Stimulated activated CD8-positive, alpha-beta memory T cell treated with anti-CD3 and anti-CD28 coated beads, Interleukin-15, amount 100 ng/mL, for 48 hours (primary cell): ENCODE measurements around the gene WASF3.

ENCODE experiments used
- DNase-seq, 2 donors: peaks; one replicate each; pipeline ENCODE4 v3.0.0-alpha.2; 2020; ENCODE audit warnings: low read depth in 2 of 2

Gene WASF3

GRCh38 chr13:26589754-26590153, 32.3 kb downstream of the WASF3 start:
- no peak for DNase-seq

- DNase-seq = no peak
Measured at GRCh38 chr13:26590379-26590778, 32.9 kb downstream of the WASF3 start.

DNA sequence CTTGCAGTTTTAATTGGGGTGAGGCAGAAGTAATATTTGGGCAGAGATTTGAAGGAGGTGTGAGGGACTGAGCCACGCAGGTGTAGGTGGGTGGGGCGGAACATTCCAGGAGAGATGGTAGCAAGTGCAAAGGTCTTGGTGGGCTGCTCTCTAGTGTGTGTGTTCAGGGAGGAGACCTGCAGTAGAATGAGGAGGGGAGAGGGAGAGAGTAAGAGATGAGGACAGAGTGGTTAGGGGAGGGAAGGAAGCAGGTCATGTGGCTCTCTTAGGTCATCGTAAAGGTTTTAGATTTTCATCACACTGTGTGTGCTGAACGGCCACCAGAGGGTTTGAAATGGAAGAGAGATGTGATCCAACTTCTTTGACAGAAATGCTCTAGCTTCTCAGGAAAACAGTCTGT, 33.5 kb downstream of the WASF3 start:
- no peak for DNase-seq

GRCh38 chr13:26591672-26592071, 34.2 kb downstream of the WASF3 start:
- DNase-seq = no peak

DNA sequence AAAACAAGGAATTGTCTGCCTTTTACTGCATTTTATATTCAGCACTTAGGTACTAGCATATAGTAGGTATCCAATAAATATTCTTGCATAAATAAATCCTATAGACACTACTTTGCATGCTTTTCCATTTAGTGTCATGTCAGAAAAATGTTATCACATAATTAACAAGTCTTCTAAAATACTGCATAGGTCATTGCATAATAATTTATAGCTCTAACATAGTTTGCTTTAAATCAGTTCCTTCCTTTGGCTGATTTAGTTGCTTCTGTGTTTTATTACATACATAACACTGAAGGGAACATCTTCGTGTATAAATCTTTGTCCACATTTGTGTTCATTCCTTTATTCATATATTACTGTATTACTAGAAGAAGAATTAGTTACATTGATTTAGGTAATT, 36.2 kb downstream of the WASF3 start:
- no peak for DNase-seq

DNA sequence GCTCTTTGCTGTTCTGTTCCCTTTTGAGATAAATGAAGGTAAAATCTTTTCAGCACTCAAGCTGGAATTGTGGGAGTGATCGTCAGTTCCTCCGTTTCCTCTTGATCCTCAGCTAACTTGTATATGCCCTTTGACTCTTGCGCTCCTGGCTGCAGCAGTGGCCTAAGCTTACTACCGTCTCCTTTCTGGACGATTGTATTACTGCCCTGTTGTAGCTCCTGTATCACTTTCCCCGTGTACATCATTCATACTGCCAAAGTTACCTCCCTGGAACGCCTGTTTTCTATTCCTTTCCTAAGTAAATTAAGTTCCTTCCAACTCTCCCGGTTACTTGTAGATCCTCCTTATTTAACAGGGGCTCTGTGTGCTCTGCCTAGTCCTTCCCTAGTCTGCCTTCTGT, 36.9 kb downstream of the WASF3 start:
- DNase-seq = no peak

- DNase-seq = no peak
Measured at GRCh38 chr13:26596458-26596857, 39.0 kb downstream of the WASF3 start.

DNA sequence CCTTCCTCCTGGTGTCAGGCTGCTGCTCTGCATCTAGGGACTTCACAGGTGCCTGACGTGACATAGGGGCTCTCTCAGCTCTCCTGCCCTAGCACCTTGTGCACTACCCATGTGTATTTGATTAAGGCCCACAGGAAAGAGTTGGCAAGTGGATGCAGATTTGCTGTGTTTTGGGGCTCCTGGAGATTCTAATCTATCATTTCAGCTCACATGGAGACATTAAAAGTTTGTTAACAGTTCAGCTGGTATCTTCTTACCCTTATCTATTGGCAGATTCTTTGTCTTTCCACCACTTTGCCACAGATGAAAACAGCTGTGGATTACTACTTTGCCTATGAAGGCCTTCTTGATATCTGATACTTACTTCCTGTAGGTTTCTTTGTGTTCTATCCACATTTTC, 41.9 kb downstream of the WASF3 start:
- no peak for DNase-seq

- DNase-seq = no peak
Measured at GRCh38 chr13:26599860-26600259, 42.4 kb downstream of the WASF3 start.

GRCh38 chr13:26600343-26600742, 42.9 kb downstream of the WASF3 start:
- no peak for DNase-seq

DNA sequence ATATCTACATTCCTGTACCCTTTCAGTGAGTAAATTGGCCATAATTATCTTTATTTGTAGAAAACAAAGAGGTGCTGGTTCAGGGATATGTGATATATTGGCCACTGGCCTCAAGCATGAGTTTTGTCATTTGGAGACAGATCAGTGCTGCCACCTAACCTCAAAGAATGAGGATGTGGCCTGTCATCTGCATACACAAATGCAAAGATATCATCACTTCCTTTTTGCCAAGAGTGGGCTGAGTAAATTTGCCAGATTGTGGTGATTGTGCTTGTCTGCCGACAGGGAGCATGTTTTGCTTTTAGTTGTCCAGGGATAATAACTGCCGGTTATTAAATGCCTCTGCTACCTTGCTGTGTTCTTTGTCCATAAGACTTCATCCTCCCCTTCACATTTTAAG, 44.2 kb downstream of the WASF3 start:
- DNase-seq = peak in 1 of 2 donors; percentile 0

- DNase-seq = no peak
Measured at GRCh38 chr13:26602783-26603182, 45.3 kb downstream of the WASF3 start.

DNA sequence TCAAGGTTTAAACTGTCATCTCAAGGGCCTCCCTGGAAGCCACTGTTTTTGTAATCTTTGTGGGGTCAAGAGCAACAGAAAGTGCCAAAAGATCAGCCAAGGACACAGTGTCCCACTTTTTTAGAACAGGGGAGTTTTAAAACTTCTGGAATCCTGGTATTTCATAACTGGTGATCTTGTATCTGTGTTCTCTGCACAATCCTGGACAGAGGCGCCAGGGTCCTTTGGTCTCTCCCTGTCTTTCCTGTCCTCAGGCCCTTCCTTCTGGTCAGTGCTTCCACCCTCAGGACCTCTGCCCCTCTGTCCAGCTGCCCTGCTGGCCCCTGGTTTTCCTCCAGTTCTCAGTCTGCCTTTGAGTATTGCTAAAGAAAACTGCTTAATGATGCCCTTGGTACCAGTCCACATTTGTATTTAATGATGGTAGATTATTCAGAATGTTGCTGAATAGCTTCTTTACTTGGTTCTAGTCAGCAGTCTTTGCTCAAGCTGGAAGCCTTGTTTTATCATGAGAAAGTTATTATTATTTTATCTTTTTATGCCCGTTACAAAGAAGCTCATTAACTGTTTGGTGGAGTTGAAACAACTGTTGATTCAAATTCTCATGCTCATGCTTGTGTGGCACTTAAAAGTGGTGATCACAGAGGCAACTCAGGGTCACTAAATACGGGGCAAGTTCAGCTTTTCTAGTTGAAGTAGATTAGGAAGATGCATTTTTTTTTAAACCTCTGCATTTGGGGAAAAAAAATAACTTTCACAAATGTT, 47.5 kb downstream of the WASF3 start:
- DNase-seq = no peak

DNA sequence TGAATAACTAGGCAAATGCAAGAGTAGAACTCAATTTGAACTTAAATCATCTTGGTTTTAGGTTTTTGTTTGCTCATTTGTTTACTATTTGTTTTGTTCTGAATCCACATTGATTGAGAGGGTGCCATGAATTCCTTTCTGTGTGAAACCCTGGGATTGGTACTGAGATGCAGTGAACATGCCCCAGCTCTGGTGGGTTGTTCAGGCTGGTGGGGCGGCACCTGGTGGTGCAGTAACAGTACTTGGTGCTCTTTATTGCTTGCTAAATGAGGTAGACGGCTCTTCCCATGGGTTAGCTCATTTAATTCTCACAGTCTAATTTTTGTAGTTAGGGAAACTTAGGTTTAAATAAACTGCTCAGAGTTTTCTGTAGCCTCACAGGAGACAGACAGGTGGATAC, 48.4 kb downstream of the WASF3 start:
- no peak for DNase-seq

DNA sequence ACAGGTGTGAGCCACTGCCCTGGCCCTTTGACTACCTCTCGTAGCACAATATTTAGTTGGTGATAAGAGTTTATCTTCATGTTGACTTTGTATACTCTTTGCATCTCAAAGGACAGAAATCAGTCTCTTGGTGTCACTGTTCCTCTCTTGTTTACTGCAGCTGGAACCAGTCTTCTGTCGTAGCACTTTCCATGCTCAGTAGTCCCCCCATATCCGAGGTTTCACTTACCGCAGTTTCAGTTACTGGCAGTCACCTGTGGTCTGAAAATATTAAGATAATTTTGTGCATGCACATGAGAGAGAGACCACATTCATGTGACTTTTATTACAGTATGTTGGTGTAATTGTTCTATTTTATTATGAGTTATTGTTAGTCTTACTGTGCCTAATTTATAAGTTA, 49.1 kb downstream of the WASF3 start:
- no peak for DNase-seq

- no peak for DNase-seq
Measured at GRCh38 chr13:26614721-26615120, 57.2 kb downstream of the WASF3 start.

DNA sequence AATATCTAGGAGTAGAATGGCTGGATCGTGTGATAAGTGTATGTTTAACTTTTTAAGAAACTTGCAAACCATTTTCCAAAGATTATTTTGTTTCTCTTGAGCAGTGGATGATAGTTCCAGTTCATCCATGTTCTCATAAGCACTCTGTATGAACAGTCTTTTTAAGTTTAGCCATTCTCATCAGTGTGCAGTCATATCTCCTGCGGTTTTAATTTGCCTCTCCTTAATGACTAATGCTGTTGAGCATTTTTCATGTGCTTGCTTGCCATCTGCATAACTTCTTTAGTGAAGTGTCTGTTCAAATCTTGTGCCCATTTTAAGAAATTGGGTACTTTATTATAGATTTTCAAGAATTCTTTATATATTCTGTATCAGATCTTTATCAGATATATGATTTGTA, 58.6 kb downstream of the WASF3 start:
- DNase-seq = no peak

GRCh38 chr13:26618726-26619125, 61.2 kb downstream of the WASF3 start:
- no peak for DNase-seq

GRCh38 chr13:26619358-26619757, 61.9 kb downstream of the WASF3 start:
- DNase-seq = no peak

DNA sequence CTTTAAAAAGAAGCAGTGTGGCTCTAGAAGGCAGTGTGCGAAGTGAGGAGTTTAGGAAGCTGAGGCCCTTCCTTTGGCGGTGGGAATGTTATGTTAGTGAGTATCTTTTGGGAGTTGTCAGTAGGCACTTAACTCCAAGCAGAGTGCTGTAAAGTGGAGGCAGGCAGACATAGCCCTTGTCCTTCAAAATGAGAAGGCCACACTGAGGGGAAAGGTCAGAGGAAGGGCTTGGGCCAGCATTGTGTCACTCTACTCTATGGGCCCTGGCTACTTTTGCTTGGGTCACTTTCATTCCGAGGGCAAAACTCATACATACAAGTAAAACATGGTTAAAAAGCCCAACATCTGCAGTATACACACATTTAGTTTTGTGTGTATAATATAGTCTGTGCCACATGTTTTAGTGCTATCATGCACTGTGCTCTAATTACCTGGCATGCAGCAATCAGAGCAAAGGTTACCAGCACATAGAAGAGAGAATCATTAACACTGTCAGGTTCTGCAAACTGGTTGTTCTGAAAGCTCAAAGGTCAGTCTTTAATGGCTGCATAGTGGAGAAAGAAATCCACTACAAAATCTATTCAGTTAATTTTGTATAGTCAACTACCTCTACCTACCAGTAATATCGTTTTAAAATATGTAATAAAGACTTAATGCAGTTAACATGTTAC, 64.4 kb downstream of the WASF3 start:
- DNase-seq = no peak

GRCh38 chr13:26623125-26623524, 65.6 kb downstream of the WASF3 start:
- DNase-seq = no peak

DNA sequence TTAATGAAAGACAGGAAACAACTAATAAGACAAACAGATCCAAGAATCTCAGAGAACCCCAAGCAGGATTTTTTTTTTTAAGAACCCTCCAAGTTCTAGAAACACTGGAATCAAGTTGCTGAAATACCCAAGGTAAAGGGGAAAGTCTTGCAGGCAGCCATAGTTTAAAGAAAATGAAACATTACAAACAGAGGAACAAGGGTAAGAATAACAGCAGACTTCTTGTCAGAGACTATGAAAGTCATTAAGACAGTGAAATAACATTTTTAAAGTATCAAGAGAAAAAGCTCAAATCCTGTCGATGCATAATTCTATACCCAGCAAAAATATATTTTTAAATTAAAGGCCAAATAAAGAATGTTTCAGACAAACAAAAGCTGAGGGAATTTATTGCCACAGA, 67.1 kb downstream of the WASF3 start:
- DNase-seq = no peak

DNA sequence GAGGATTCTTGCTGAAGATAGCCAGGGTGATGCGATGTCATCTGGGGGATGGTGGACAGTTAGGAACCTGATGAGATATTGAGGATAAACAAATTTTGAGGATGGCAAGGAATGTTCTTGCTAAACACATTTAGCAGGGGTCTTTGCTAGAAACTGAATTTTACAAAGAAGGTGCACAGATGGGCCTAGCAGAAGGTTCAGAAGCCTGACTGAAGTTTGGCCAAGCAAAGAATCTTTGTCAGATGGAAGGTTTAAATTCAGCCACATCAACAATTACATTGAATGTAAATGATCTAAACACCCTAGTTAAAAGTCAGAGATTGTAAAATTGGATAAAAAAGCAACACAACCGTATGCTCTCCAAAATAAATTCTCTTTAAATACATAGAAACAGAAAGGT, 68.8 kb downstream of the WASF3 start:
- no peak for DNase-seq

DNA sequence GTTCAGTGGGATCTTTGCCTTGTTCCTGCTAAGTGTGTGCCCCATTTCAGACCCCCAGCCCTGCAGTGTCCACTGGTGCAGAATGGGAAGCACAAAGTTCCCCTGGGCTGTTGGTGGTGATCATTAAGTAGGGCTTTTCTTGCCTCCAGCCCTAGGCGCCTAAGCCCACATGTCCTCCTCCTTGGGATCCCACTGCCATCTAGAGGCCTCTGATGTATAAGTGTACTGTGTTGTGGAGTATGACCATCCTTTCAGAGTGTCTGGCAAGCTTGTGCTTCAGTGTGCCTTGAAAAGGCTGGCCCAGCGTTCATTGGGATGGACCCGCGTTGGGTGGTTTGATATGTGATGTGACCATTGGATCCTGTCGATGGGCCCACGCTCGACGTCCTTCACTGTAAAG, 71.2 kb downstream of the WASF3 start:
- DNase-seq = no peak
